Measurements from ENCODE around the gene IRF1.

The IRF1 gene

DNA sequence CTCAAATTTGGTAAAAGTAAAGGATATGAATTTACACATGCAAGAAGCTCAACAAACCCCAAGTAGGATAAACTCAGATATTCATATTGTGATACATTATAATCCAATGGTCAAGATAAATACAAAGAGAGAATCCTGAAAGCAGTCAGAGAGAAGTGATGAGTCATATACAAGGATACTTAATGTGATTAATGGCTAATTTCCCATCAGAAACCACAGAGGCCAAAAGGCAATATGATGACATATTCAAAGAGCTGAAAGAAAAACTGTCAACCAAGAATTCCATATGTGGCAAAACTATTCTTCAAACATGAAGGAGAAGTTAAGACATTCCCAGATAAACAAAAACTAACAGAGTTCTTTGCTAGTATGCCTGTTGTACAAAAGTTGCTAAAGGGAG is 19.5 kb upstream of the IRF1 start:
- no peak overlapping the region for H3K27ac ChIP-seq (ENCODE audit: insufficient read depth in 1 of 2, low read depth in 1 of 2, low read length in 2 of 2, poor library complexity in 1 of 2, severe bottlenecking in 2 of 2)
- no peaks in the 10 kb centered on the region for H3K27me3 ChIP-seq (replicated peaks in 2 of 5; ENCODE audit: control insufficient read depth in 4 of 5, insufficient read depth in 5 of 5, low read length in 4 of 5)
- H3K4me3 ChIP-seq (ENCODE audit: control insufficient read depth in 1 of 7, extremely low read depth in 1 of 7, insufficient read depth in 4 of 7, low read depth in 2 of 7, low read length in 6 of 7) = no peak overlapping the region
- no peaks in the 10 kb centered on the region for H3K4me1 ChIP-seq (ENCODE audit: control extremely low read depth in 1 of 4, control insufficient read depth in 4 of 4, insufficient read depth in 4 of 4, low read length in 3 of 4)
- no peak for DNase-seq
- ChIA-PET CTCF (interaction anchor here (1.0 to 2.5 kb wide), 4 partner anchors 12 to 310 kb away, joined by 3 to 7 read pairs (median 6); no protein-coding TSS in a partner anchor), POLR2A (no interaction called here)
- H3K9me3 ChIP-seq (ENCODE audit: control extremely low read depth in 1 of 5, control insufficient read depth in 4 of 5, insufficient read depth in 2 of 5, low read depth in 1 of 5, low read length in 4 of 5) = peaks cover 0 to 13% (median 4%) of the 10 kb centered on the region in 5 experiments
- H3K36me3 ChIP-seq (ENCODE audit: control insufficient read depth in 4 of 4, insufficient read depth in 4 of 4, low read length in 3 of 4) = no peaks in the 10 kb centered on the region

- H3K27ac ChIP-seq (ENCODE audit: insufficient read depth in 1 of 2, low read depth in 1 of 2, low read length in 2 of 2, poor library complexity in 1 of 2, severe bottlenecking in 2 of 2) = no peak overlapping the region
- CTCF ChIA-PET = interaction anchor here (0.7 to 25.1 kb wide), 14 partner anchors 9 to 376 kb away, joined by 3 to 471 read pairs (median 5); partner anchors contain the start of gene IRF1
- no peak overlapping the region for H3K4me3 ChIP-seq (ENCODE audit: control insufficient read depth in 1 of 7, extremely low read depth in 1 of 7, insufficient read depth in 4 of 7, low read depth in 2 of 7, low read length in 6 of 7)
- peaks cover 0 to 14% (median 8%) of the 10 kb centered on the region in 4 experiments for H3K4me1 ChIP-seq (ENCODE audit: control extremely low read depth in 1 of 4, control insufficient read depth in 4 of 4, insufficient read depth in 4 of 4, low read length in 3 of 4)
- POLR2A ChIA-PET = interaction anchor here (0.6 kb wide), 1 partner anchor 739 kb away, joined by 3 read pairs; no protein-coding TSS in a partner anchor
- H3K36me3 ChIP-seq (ENCODE audit: control insufficient read depth in 4 of 4, insufficient read depth in 4 of 4, low read length in 3 of 4) = no peaks in the 10 kb centered on the region
- no CpG with 5 or more reads among the region's 1 CpG for WGBS (ENCODE audit: insufficient coverage)
- H3K27me3 ChIP-seq (replicated peaks in 2 of 5; ENCODE audit: control insufficient read depth in 4 of 5, insufficient read depth in 5 of 5, low read length in 4 of 5) = no peaks in the 10 kb centered on the region
- peaks cover 0 to 6% (median 0%) of the 10 kb centered on the region in 5 experiments for H3K9me3 ChIP-seq (ENCODE audit: control extremely low read depth in 1 of 5, control insufficient read depth in 4 of 5, insufficient read depth in 2 of 5, low read depth in 1 of 5, low read length in 4 of 5)
- DNase-seq = peak; percentile 50 to 76 (median 76)
Measured at GRCh38 chr5:132506094-132506692, 15.6 kb upstream of the IRF1 start.

DNA sequence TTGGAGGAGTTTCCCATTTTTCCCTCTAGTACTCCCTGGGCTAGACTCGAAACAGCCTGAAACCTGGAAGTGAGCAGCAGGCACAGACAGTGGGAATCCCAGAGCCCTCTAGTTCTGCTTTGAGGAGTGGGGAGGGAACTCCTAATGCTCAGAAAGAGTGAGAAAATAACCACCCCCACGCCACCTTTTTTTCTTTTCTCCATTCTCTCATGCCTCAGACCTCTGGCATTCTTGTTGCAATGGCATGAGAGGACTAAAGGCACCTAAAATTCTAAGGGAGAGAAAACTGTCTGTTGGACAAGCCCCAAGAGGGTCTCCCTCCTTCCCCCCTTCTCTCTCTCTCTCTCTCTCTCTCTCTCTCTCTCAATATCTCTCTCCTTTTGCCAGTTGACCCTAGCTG is 15.1 kb upstream of the IRF1 start:
- no peak for DNase-seq
- H3K27me3 ChIP-seq (replicated peaks in 2 of 5; ENCODE audit: control insufficient read depth in 4 of 5, insufficient read depth in 5 of 5, low read length in 4 of 5) = no peaks in the 10 kb centered on the region
- 100% methylated on average over 1 of the region's 2 CpGs for WGBS (ENCODE audit: insufficient coverage)

DNA sequence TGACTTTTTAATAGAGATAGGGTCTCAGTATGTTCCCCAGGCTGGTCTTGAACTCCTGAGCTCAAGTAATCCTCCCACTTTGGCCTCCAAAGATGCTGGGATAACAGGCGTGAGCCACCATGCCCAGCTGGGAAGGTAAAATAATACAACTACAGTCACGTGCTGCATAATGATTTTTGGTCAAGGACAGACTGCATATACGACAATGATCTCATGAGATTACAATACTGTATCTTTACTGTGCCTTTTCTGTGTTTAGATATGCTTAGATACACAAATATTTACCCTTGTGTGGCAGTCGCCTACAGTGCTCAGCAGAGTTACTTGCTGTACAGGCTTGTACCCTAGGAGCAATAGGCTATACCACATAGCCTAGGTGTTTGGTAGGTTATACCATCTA is 14.2 kb upstream of the IRF1 start:
- WGBS (ENCODE audit: insufficient coverage) = 100% methylated on average over 1 of the region's 4 CpGs
- Histone ChIP-seq H3K4me3 (ENCODE audit: control insufficient read depth in 1 of 7, extremely low read depth in 1 of 7, insufficient read depth in 4 of 7, low read depth in 2 of 7, low read length in 6 of 7) (no peak overlapping the region), H3K4me1 (ENCODE audit: control extremely low read depth in 1 of 4, control insufficient read depth in 4 of 4, insufficient read depth in 4 of 4, low read length in 3 of 4) (peaks cover 0 to 22% (median 14%) of the 10 kb centered on the region in 4 experiments), H3K9me3 (ENCODE audit: control extremely low read depth in 1 of 5, control insufficient read depth in 4 of 5, insufficient read depth in 2 of 5, low read depth in 1 of 5, low read length in 4 of 5) (no peaks in the 10 kb centered on the region), H3K27me3 (replicated peaks in 2 of 5; ENCODE audit: control insufficient read depth in 4 of 5, insufficient read depth in 5 of 5, low read length in 4 of 5) (no peaks in the 10 kb centered on the region), H3K27ac (ENCODE audit: insufficient read depth in 1 of 2, low read depth in 1 of 2, low read length in 2 of 2, poor library complexity in 1 of 2, severe bottlenecking in 2 of 2) (no peak overlapping the region), H3K36me3 (ENCODE audit: control insufficient read depth in 4 of 4, insufficient read depth in 4 of 4, low read length in 3 of 4) (no peaks in the 10 kb centered on the region)
- CTCF ChIA-PET = interaction anchor here (1.0 to 25.1 kb wide), 9 partner anchors 8 to 126 kb away, joined by 3 to 471 read pairs (median 6); partner anchors contain the start of gene IRF1
- POLR2A ChIA-PET = interaction anchor here (0.6 kb wide), 1 partner anchor 23 kb away, joined by 3 read pairs; no protein-coding TSS in a partner anchor
- DNase-seq = no peak

More for the DNA sequence above, 15.1 kb upstream of the IRF1 start:
- POLR2A ChIA-PET = no interaction called here
- CTCF ChIA-PET = interaction anchor here (0.7 to 25.1 kb wide), 15 partner anchors 9 to 377 kb away, joined by 3 to 471 read pairs (median 5); partner anchors contain the start of gene IRF1
- Histone ChIP-seq H3K27ac (ENCODE audit: insufficient read depth in 1 of 2, low read depth in 1 of 2, low read length in 2 of 2, poor library complexity in 1 of 2, severe bottlenecking in 2 of 2) (no peak overlapping the region), H3K9me3 (ENCODE audit: control extremely low read depth in 1 of 5, control insufficient read depth in 4 of 5, insufficient read depth in 2 of 5, low read depth in 1 of 5, low read length in 4 of 5) (peaks cover 0 to 6% (median 0%) of the 10 kb centered on the region in 5 experiments), H3K4me1 (ENCODE audit: control extremely low read depth in 1 of 4, control insufficient read depth in 4 of 4, insufficient read depth in 4 of 4, low read length in 3 of 4) (peaks cover 0 to 20% (median 13%) of the 10 kb centered on the region in 4 experiments), H3K4me3 (ENCODE audit: control insufficient read depth in 1 of 7, extremely low read depth in 1 of 7, insufficient read depth in 4 of 7, low read depth in 2 of 7, low read length in 6 of 7) (no peak overlapping the region), H3K36me3 (ENCODE audit: control insufficient read depth in 4 of 4, insufficient read depth in 4 of 4, low read length in 3 of 4) (no peaks in the 10 kb centered on the region)

GRCh38 chr5:132503244-132503643 is 12.7 kb upstream of the IRF1 start:
- Histone ChIP-seq H3K27ac (ENCODE audit: insufficient read depth in 1 of 2, low read depth in 1 of 2, low read length in 2 of 2, poor library complexity in 1 of 2, severe bottlenecking in 2 of 2) (no peak overlapping the region), H3K4me3 (ENCODE audit: control insufficient read depth in 1 of 7, extremely low read depth in 1 of 7, insufficient read depth in 4 of 7, low read depth in 2 of 7, low read length in 6 of 7) (no peak overlapping the region), H3K9me3 (ENCODE audit: control extremely low read depth in 1 of 5, control insufficient read depth in 4 of 5, insufficient read depth in 2 of 5, low read depth in 1 of 5, low read length in 4 of 5) (no peaks in the 10 kb centered on the region), H3K4me1 (ENCODE audit: control extremely low read depth in 1 of 4, control insufficient read depth in 4 of 4, insufficient read depth in 4 of 4, low read length in 3 of 4) (peaks cover 0 to 22% (median 14%) of the 10 kb centered on the region in 4 experiments), H3K27me3 (replicated peaks in 2 of 5; ENCODE audit: control insufficient read depth in 4 of 5, insufficient read depth in 5 of 5, low read length in 4 of 5) (no peaks in the 10 kb centered on the region), H3K36me3 (ENCODE audit: control insufficient read depth in 4 of 4, insufficient read depth in 4 of 4, low read length in 3 of 4) (no peaks in the 10 kb centered on the region)
- POLR2A ChIA-PET = interaction anchor here (1.4 to 1.6 kb wide), 2 partner anchors 22 to 25 kb away, joined by 3 to 4 read pairs; no protein-coding TSS in a partner anchor
- DNase-seq = no peak
- 100% methylated on average over 2 of the region's 4 CpGs for WGBS (ENCODE audit: insufficient coverage)
- CTCF ChIA-PET = interaction anchor here (0.9 to 25.1 kb wide), 11 partner anchors 9 to 265 kb away, joined by 3 to 471 read pairs (median 6); partner anchors contain the start of gene IRF1

DNA sequence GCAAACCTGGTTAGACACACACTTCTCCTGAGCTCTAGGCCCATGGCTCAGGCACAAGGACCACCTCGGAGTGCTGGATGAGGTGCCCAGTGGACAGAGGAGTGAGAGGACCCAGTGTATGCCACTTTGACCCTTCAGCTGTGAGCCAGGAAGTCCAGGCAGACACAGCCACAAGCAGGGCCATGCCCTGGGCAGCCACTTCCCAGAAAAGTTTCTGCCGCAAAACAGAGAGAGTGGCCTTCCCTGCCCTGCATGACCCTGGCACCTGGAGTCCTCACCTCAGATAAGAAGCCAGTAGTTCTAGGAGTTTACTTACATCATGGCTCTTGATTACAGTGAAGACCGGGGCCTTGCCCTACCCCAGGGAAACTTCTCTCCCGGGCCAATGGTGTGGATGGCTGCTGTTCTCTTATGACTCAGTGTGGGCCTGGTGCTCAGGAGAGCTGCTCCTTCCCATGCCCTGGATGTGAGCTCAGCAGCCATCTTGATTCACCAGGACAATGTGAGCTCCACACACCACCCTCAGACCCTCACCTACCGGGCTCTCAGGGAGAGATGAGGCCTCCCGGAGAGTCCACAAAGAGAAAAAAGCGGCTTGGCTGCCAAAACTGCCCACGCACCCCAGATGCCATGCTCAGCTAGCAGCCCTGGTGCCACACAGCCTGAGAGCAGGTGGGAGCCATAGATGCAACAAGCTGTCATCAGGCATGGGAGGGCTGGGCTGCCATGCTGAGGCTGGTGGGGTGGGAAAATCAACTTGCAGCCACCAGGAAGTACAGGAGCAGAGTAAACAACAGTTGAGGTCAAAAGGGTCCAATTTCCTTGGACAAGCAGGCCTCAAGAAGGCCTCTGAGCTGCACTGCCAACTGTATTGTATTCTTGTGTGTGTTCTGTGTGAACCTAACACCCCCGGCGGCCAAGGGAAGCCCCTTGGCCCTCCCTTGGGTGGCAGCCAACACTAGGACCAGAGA is 11.7 kb upstream of the IRF1 start:
- Histone ChIP-seq H3K4me1 (ENCODE audit: control extremely low read depth in 1 of 4, control insufficient read depth in 4 of 4, insufficient read depth in 4 of 4, low read length in 3 of 4) (peaks cover 0 to 30% (median 19%) of the 10 kb centered on the region in 4 experiments), H3K27me3 (replicated peaks in 2 of 5; ENCODE audit: control insufficient read depth in 4 of 5, insufficient read depth in 5 of 5, low read length in 4 of 5) (no peaks in the 10 kb centered on the region), H3K4me3 (ENCODE audit: control insufficient read depth in 1 of 7, extremely low read depth in 1 of 7, insufficient read depth in 4 of 7, low read depth in 2 of 7, low read length in 6 of 7) (no peak overlapping the region), H3K9me3 (ENCODE audit: control extremely low read depth in 1 of 5, control insufficient read depth in 4 of 5, insufficient read depth in 2 of 5, low read depth in 1 of 5, low read length in 4 of 5) (no peaks in the 10 kb centered on the region), H3K27ac (ENCODE audit: insufficient read depth in 1 of 2, low read depth in 1 of 2, low read length in 2 of 2, poor library complexity in 1 of 2, severe bottlenecking in 2 of 2) (peak overlapping the region in 1 of 2 experiments; percentile 2), H3K36me3 (ENCODE audit: control insufficient read depth in 4 of 4, insufficient read depth in 4 of 4, low read length in 3 of 4) (no peaks in the 10 kb centered on the region)
- ChIA-PET POLR2A (interaction anchor here (1.4 to 2.6 kb wide), 3 partner anchors 12 to 24 kb away, joined by 3 to 17 read pairs (median 4); partner anchors contain the start of gene IRF1), CTCF (interaction anchor here (0.8 to 25.1 kb wide), 21 partner anchors 13 to 364 kb away, joined by 3 to 471 read pairs (median 6); partner anchors contain the start of genes GDF9, IRF1 and UQCRQ)
- 84% methylated on average over 8 of the region's 10 CpGs for WGBS (ENCODE audit: insufficient coverage)
- no peak for DNase-seq
